ENCODE measurements around the gene PPME1.

- TF ChIP-seq, protein P1, sequence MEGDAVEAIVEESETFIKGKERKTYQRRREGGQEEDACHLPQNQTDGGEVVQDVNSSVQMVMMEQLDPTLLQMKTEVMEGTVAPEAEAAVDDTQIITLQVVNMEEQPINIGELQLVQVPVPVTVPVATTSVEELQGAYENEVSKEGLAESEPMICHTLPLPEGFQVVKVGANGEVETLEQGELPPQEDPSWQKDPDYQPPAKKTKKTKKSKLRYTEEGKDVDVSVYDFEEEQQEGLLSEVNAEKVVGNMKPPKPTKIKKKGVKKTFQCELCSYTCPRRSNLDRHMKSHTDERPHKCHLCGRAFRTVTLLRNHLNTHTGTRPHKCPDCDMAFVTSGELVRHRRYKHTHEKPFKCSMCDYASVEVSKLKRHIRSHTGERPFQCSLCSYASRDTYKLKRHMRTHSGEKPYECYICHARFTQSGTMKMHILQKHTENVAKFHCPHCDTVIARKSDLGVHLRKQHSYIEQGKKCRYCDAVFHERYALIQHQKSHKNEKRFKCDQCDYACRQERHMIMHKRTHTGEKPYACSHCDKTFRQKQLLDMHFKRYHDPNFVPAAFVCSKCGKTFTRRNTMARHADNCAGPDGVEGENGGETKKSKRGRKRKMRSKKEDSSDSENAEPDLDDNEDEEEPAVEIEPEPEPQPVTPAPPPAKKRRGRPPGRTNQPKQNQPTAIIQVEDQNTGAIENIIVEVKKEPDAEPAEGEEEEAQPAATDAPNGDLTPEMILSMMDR (IDR thresholded peaks at IDR 0.05): no peak
- TF ChIP-seq POLR2AphosphoS5 (IDR thresholded peaks at IDR 0.05; ENCODE audit: insufficient read depth in 1 of 2, low read depth in 1 of 2): no peak
Observed at GRCh38 chr11:74147199-74147929, 23.7 kb upstream of the PPME1 start.

All from vagina (tissue), 2 donors.